Pons (tissue), 1 donor: ENCODE results near the gene TAF5L.
"Not testable (repeated sequence)": the region's sequence is repeated elsewhere in the genome, so short reads cannot be mapped to it uniquely, and the experiment has no call there.

ENCODE experiments used
- DNase-seq: peaks from one replicate; pipeline ENCODE4 v3.0.0-alpha.2; 2016; ENCODE audit warnings: low spot score

The TAF5L gene

GRCh38 chr1:229603371-229604005 is 22.4 kb downstream of the TAF5L start:
- no peak for DNase-seq

GRCh38 chr1:229600229-229600628 is 25.7 kb downstream of the TAF5L start:
- DNase-seq, result no peak

GRCh38 chr1:229599218-229599954 is 26.5 kb downstream of the TAF5L start:
- DNase-seq, result no peak

GRCh38 chr1:229597877-229598276 is 28.0 kb downstream of the TAF5L start:
- DNase-seq, result no peak

DNA sequence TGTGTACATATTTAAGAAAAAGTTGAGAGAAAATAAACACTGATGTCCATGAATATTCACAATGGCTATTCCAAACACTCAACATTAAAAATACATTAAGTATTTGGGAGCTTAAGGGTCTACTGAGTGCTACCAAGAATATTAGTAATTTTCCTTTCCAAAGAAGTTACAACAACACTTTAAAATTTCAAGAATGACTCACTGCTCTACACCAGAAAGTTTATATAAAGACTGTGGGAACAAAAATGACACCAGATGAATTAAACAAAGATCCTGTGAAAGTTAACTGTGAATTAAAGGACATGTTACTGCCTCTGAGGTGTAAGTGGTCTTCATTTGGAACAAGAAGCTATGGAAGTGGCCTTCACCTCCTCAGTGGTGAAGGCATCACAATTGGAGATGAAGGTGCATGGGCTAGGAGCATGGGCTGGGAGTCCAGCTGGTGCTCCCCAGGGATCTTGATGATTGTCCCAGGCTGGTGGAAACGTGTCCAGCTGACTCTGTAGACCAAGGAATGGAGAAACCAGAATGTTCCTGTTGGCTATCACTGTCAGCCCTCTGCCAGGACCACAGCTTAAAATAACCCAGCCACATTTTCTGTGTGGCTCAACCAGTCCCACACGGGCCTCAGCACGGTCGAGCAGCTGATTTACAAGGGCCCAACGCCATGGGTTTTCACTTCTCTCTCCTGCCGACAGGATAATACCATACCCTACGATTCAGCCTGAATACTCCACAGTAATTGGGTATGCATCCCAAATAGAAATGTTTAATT is 28.8 kb downstream of the TAF5L start:
- peak; percentile 38 for DNase-seq

DNA sequence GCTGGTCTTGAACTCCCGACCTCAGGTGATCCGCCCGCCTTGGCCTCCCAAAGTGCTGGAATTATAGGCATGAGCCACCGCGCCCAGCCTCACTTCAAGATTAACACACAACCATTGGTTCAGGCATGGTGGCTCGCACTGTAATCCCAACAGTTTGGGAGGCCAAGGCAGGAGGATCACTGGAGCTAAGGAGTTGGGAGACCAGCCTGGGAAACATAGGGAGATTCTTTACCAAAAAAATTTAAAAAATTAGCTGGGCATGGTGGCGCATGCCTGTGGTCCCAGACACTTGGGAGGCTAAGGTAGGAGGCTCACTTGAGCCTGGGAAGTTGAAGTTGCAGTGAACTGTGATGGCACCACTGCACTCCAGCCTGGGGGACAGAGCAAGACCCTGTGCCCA is 30.0 kb downstream of the TAF5L start:
- DNase-seq, result not testable (repeated sequence)

DNA sequence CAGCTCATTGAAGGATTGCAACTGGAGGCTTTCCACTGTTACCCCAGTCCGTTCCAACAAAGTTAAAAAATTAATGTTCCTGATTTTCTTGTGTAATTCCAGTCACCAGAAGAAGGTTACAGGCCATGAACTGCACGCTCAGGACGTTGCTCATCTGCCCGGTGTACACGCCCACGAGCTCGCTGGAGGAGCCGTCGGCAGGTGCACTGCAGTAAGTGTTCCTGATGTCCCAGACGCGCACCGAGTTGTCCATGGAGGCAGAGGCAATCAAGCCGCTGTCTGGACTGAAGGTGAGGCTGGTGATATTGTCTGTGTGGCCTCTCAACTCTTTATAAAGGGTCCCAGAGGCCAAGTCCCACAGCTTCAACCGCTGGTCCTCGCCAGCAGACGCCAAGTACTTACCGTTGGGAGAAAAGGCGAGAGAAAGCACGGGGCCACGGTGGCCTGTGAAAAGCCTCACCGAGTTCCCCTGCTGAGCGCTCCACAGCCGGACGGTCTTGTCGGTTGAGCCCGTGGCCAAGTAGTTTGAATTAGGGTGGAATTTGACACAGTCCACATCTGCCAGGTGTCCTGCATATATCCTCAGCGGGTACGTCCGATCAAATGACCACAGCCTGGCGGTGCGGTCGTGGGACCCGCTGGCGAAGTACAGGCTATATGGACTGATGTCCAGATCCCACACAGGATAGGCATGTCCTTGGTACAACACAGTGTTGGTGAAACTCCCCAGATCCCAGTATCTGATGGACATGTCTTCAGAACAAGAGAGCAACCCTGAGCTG is 31.5 kb downstream of the TAF5L start:
- no peak for DNase-seq

DNA sequence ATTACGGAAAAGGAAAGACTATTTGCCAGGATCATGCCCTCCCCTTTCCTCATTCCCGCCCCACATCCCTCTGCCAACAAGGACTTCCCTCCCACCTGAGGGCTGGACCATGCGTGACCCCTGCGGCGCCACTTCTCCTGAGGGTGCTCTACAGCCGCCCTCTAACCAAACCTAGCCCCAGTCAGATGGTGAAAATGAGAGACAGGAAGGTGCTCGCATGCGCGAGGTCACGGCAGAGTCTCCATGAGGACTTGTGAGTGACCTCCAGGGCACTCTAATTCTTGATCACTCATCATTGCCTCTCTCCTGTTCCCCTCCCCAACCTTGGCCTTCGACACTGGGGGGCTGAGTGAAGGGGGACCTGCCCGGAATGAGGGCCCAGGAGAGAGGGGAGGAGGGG is 32.1 kb downstream of the TAF5L start:
- no peak for DNase-seq

- DNase-seq, result no peak
Observed at GRCh38 chr1:229590119-229590518, 35.8 kb downstream of the TAF5L start.

GRCh38 chr1:229585338-229585737 is 40.6 kb downstream of the TAF5L start:
- no peak for DNase-seq

- no peak for DNase-seq
Observed at GRCh38 chr1:229582715-229583114, 43.2 kb downstream of the TAF5L start.

DNA sequence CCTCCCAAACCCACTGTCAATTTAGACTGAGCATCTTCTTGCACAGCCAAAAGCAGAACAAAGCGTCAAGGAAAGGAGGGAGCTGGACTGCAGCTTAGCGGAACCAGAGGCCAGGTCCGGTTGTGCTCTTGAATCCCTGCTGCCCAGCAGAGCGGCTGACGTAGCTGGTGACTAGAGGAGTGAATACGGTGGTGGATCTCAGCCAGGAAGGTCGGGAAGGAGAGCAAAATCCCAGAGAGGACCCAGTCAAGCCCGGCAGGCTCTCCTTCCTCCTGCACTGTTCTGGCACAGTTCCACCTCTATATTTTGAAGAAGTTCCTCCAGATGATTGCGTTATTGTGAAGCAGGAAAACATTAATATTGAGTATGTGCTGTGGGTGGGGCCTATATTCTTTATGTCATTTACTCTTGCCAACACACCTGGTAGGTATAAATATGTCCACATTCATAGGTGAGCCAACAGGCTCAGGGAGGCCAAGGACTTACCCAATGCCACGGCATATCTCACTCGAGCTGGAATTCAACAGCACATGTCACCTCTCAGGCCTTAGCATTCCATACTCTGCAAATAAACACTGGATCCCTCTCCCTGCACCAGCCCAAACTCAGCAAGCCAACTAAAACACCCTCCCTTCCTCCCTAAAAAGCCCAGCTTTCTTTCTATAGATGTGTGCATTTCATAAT is 43.8 kb downstream of the TAF5L start:
- peak; percentile 70 for DNase-seq

DNA sequence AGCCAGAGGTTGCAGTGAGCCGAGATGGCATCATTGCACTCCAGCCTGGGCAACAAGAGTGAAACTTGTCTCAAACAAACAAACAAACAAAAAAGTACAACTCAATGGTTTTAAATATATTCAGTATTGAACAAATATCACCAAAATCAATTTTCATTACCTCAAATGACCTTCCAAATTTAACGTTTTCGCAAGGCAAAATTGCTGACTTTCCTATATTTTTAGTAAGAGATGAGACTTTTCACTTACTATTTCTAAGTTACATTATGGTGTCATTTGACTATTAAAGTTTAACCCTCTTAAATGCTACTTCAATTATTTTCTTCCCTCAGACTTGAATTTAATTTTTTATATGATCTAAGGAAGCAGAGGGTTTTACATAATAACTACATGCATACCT is 44.4 kb downstream of the TAF5L start:
- DNase-seq, result no peak

GRCh38 chr1:229579059-229579673 is 46.8 kb downstream of the TAF5L start:
- DNase-seq, result peak; percentile 98

- no peak for DNase-seq
Observed at GRCh38 chr1:229578168-229579058, 47.5 kb downstream of the TAF5L start.

GRCh38 chr1:229574679-229575442 is 51.1 kb downstream of the TAF5L start:
- no peak for DNase-seq

DNA sequence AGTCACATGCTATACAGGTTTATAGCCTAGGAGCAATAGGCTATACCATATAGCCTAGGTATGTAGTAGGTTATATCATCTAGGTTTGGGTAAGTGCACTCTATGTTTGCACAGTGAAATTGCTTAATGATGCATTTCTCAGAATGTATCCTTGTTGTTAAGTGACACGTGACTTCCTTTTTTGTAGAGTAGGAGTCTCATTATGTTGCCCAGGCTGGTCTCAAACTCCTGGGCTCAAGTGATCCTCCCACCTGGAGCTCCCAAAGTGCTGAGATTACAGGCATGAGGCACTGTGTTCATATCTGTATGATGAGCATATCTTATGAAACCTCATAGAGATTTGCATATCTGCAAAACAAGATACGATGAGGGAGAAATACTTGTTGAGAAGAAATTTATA is 53.6 kb downstream of the TAF5L start:
- no peak for DNase-seq

DNA sequence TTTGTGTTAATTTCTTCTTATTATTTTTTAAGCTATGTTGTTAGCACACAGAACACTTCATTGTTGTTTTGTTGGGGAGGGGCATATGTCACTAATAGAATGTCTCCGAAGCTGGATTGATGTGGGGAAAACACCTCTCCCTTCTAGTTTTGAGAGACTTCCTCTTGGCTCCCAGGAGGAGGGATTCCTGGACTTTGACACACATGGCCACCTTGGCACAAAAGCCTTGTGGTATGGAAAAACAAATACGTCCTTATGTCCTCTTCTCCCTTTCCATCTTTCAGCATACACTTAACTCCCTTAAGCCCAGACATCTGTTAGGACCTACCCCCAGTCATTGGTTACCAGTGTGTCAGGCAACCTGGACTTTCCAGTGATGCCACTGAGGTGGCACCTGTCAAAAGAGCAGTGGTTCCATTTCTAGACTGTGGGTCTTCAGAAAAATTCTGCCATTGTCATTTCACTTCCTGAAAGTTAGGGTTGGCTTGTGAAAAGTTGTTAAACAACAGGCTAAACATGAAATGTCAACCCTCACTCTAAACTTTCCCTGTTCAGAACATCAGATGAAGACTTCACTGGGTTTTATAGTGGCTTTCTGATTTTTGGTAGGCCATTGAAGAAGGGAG is 54.9 kb downstream of the TAF5L start:
- no peak for DNase-seq

DNA sequence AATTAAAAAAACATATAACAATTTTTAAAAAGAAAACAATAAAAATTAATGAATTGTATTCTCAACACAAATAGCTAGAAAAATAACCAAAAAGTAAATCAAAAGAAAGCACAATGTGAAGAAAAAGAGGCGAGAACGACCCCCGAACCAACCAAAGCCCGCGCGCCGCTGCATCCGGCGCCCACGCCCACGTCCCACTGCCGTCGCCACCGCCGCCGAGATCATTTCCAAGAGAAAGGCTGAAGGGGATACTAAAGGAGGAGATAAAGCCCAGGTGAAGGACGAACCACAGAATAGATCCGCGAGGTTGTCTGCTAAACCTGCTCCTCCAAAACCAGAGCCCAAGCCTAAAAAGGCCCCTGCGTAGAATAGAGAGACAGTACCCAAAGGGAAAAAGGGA is 55.6 kb downstream of the TAF5L start:
- no peak for DNase-seq
